Kidney (tissue), 14 donors: Measurements from ENCODE around the gene RAI1. TPM values are rescaled to one million over a fixed set of nuclear protein-coding genes. Genes with fewer than 3 reads are reported as not detected.
A peak's percentile ranks its signal among the peaks of the same experiment; 100 is the strongest.

Experiments
- DNase-seq, 5 donors: peaks; one replicate each; pipeline ENCODE4 v3.0.0-alpha.2; 2013 to 2020
- FAIRE-seq: peaks from 2 replicates; lab custom pipeline; 2012; peaks lifted over from hg19 to GRCh38; lab: Jason Lieb, UNC
- H3K27ac ChIP-seq, 2 donors: one replicate each; pipeline ENCODE4 v1.7.0; 2013; ENCODE audit warnings: low read depth in 2 of 2, low read length in 2 of 2, inconsistent platforms in 1 of 2
- H3K27me3 ChIP-seq: one replicate; pipeline ENCODE4 v1.7.1; 2013; ENCODE audit warnings: low read length, inconsistent platforms; ENCODE audit not compliant: control insufficient read depth, insufficient read depth
- H3K36me3 ChIP-seq, 3 donors: one replicate each; pipeline versions ENCODE4 v1.7.0 to v1.7.1; 2013; ENCODE audit warnings: low read length in 3 of 3, control low read depth in 1 of 3, inconsistent platforms in 1 of 3; ENCODE audit not compliant: insufficient read depth in 3 of 3, control insufficient read depth in 2 of 3
- H3K4me1 ChIP-seq, 3 donors: one replicate each; pipeline versions ENCODE4 v1.7.0 to v1.7.1; 2013; ENCODE audit warnings: low read length in 3 of 3, inconsistent platforms in 1 of 3, low read depth in 1 of 3; ENCODE audit not compliant: control insufficient read depth in 2 of 3, insufficient read depth in 2 of 3
- H3K4me3 ChIP-seq, 3 donors: one replicate each; pipeline versions ENCODE4 v1.7.0 to v1.8.1; 2013; ENCODE audit warnings: low read length in 3 of 3, control low read depth in 1 of 3, inconsistent platforms in 1 of 3
- H3K9ac ChIP-seq, 3 donors: one replicate each; pipeline versions ENCODE4 v1.7.0 to v1.7.1; 2013; ENCODE audit warnings: low read length in 3 of 3, control low read depth in 1 of 3, inconsistent platforms in 1 of 3
- H3K9me3 ChIP-seq, 3 donors: one replicate each; pipeline versions ENCODE4 v1.7.0 to v1.7.1; 2013; ENCODE audit warnings: low read length in 3 of 3, control low read depth in 1 of 3, inconsistent platforms in 1 of 3; ENCODE audit not compliant: control insufficient read depth in 2 of 3, insufficient read depth in 1 of 3
- CTCF ChIP-seq: IDR thresholded peaks from 3 replicates; pipeline ENCODE4 v1.5.1; 2012; ENCODE audit warnings: mild to moderate bottlenecking, moderate library complexity, borderline replicate concordance; ENCODE audit not compliant: insufficient read depth; ENCODE audit errors: extremely low read depth
- intact Hi-C: fragments of 100-400 bp; cut with DNase I; formaldehyde crosslinking; loops from one replicate; pipeline ENCODE4 v1.11.1; 2022
- polyA plus RNA-seq: library from polyadenylated mRNA; stranded (reverse); fragments of 350-450 nt; fragmentation: Illumina TruSeq; extraction: RNeasy Lipid Tissue Mini Kit (QIAGEN cat#74804); gene quantifications from one replicate; pipeline ENCODE4 v1.2.3, GENCODE V29; 2014; ENCODE audit warnings: low read depth, low replicate concordance; ENCODE audit not compliant: insufficient read depth
- total RNA-seq: library from RNA; stranded (reverse); fragmentation: NEBNext Ultra II Directional; extraction: Animal tissue kit (Norgen Biotek cat#: 25700); gene quantifications from one replicate; pipeline ENCODE4 v1.2.1, GENCODE V29; 2021
- donor health status: control.
- donor health status: control.
- donor health status: control.
- donor health status: control.
- donor health status: control.
- donor health status: DM: yes; HTN: yes; CAD: no.
- donor health status: Normal renal cell carcinoma (clear cell type).

The RAI1 gene
- total and polyA plus RNA-seq, 2 donors from 2014 or later = 6.7 to 50.5 TPM

DNA sequence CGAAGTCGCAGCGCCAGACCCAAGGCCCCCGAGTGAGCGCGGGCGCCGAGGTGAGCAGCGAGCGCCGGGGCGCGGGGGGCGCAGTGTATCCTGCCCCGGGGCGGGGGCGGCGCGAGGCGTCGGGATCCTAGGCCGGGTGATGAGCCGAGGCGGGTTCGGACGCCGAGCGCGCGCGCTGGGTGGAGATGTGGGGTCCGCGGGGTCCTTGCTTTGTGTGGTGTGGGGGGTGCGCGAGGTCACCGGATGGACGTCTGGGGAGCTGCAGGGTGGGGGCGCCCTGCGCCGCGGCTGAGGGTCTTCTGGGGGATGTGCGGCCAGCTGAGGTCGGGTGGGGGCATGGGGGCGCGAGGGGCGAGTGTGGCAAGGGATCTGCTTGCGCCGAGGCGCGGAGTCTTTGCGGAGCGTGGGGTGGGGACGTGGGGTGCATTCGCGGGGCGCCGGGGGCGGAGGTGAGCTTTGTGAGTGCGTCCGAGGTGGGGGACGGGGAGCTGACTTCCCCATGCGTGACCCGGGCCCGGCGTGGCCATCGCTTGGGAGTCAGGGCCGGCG lies 560 bp downstream of the RAI1 start:
- H3K27ac ChIP-seq = peak overlapping the region; percentile 93
- no peaks in the 10 kb centered on the region for H3K36me3 ChIP-seq
- peak overlapping the region in 2 of 3 donors; percentile 20 to 71 for H3K4me3 ChIP-seq
- H3K4me1 ChIP-seq = peaks cover 0 to 24% (median 22%) of the 10 kb centered on the region in 3 donors
- peak in 2 of 5 donors; percentile 72 to 90 for DNase-seq
- no peak for FAIRE-seq
- no peak for TF ChIP-seq CTCF
- H3K27me3 ChIP-seq = no peaks in the 10 kb centered on the region
- no peaks in the 10 kb centered on the region for H3K9me3 ChIP-seq
- H3K9ac ChIP-seq = peak overlapping the region in 2 of 3 donors; percentile 60 to 75
- intact Hi-C loops = loop anchor here (5.0 kb wide), 1 partner anchor 180 kb away; no protein-coding TSS in a partner anchor

GRCh38 chr17:17682293-17682736 lies 1.1 kb downstream of the RAI1 start:
- Histone ChIP-seq H3K9ac (peak overlapping the region in 2 of 3 donors; percentile 60 to 75), H3K9me3 (no peaks in the 10 kb centered on the region), H3K36me3 (no peaks in the 10 kb centered on the region), H3K4me1 (peaks cover 0 to 24% (median 22%) of the 10 kb centered on the region in 3 donors), H3K27me3 (no peaks in the 10 kb centered on the region), H3K27ac (peak overlapping the region; percentile 93), H3K4me3 (peak overlapping the region; percentile 41 to 71 (median 52))
- intact Hi-C loops = loop anchor here (5.0 kb wide), 1 partner anchor 180 kb away; no protein-coding TSS in a partner anchor
- DNase-seq = peak in 3 of 5 donors; percentile 54 to 88 (median 81)
- TF ChIP-seq CTCF = no peak
- FAIRE-seq = no peak

GRCh38 chr17:17682737-17683680 lies 1.8 kb downstream of the RAI1 start:
- peak; percentile 77 to 91 (median 86) for DNase-seq
- Histone ChIP-seq H3K4me3 (peak overlapping the region; percentile 58 to 71 (median 60)), H3K9me3 (no peaks in the 10 kb centered on the region), H3K4me1 (peaks cover 0 to 24% (median 22%) of the 10 kb centered on the region in 3 donors), H3K27me3 (no peaks in the 10 kb centered on the region), H3K36me3 (no peaks in the 10 kb centered on the region), H3K9ac (peak overlapping the region; percentile 53 to 75 (median 60)), H3K27ac (peak overlapping the region; percentile 93)
- intact Hi-C loops = loop anchor here (5.0 kb wide), 1 partner anchor 179 kb away; no protein-coding TSS in a partner anchor
- TF ChIP-seq CTCF = no peak
- no peak for FAIRE-seq
